IPS-18a (cell line): Measurements from ENCODE around the gene PTPRE.
"Not testable (repeated sequence)": the region's sequence is repeated elsewhere in the genome, so short reads cannot be mapped to it uniquely, and the experiment has no call there.

Source experiments
- H3K27ac ChIP-seq: one replicate; pipeline ENCODE4 v1.5.1; 2013; ENCODE audit warnings: low read length
- H3K27me3 ChIP-seq: one replicate; pipeline ENCODE4 v1.6.1; 2013; ENCODE audit warnings: mild to moderate bottlenecking, low read length; ENCODE audit not compliant: control insufficient read depth, insufficient read depth
- H3K36me3 ChIP-seq: one replicate; pipeline ENCODE4 v1.6.1; 2013; ENCODE audit warnings: low read depth, low read length; ENCODE audit not compliant: control insufficient read depth
- H3K4me1 ChIP-seq: one replicate; pipeline ENCODE4 v1.6.1; 2013; ENCODE audit warnings: low read depth, low read length; ENCODE audit not compliant: control insufficient read depth
- H3K4me3 ChIP-seq: one replicate; pipeline ENCODE4 v1.5.1; 2013; ENCODE audit warnings: low read length
- H3K9ac ChIP-seq: one replicate; pipeline ENCODE4 v1.6.1; 2013; ENCODE audit warnings: mild to moderate bottlenecking, low read length, moderate library complexity
- H3K9me3 ChIP-seq: one replicate; pipeline ENCODE4 v1.6.1; 2013; ENCODE audit warnings: low read depth, low read length; ENCODE audit not compliant: control insufficient read depth

PTPRE gene

DNA sequence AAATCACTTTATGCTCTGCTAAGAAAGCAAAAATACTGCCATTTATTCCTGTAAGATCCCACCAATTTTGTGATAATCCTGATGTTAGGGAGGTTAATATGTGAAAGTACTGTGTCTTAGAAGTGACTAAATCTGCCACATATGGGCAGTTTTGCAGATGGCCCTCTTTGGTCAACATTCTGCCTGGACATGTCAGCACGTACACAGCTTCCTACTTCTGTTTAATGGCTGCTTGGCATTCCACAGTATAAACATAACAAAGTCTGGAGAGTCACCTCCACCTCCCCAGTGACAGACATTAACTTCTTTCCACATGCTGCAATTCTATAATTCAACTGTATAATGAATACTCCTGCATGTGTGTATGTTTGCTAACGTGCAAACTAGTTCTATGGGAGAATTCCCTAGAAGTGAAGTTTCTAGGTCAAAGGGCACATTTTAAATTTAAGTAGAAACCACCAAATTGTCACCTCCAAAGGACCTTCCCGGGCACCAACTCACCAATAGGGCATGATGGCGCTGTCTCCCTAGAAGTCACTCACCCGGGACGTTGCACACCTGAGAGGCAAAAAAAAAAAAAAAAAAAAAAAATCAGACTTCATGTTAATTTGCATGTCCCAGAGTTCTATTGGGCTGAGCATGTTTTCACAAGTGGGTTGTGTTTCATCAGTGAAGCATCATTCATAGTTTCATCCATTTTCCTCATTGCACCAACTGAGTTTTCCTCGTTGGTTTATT lies 180.4 kb downstream of the PTPRE start:
- Histone ChIP-seq H3K4me3 (no peak overlapping the region), H3K9ac (no peak overlapping the region), H3K27ac (no peak overlapping the region), H3K36me3 (no peaks in the 10 kb centered on the region), H3K4me1 (peaks cover 19% of the 10 kb centered on the region), H3K27me3 (no peaks in the 10 kb centered on the region), H3K9me3 (no peaks in the 10 kb centered on the region)

DNA sequence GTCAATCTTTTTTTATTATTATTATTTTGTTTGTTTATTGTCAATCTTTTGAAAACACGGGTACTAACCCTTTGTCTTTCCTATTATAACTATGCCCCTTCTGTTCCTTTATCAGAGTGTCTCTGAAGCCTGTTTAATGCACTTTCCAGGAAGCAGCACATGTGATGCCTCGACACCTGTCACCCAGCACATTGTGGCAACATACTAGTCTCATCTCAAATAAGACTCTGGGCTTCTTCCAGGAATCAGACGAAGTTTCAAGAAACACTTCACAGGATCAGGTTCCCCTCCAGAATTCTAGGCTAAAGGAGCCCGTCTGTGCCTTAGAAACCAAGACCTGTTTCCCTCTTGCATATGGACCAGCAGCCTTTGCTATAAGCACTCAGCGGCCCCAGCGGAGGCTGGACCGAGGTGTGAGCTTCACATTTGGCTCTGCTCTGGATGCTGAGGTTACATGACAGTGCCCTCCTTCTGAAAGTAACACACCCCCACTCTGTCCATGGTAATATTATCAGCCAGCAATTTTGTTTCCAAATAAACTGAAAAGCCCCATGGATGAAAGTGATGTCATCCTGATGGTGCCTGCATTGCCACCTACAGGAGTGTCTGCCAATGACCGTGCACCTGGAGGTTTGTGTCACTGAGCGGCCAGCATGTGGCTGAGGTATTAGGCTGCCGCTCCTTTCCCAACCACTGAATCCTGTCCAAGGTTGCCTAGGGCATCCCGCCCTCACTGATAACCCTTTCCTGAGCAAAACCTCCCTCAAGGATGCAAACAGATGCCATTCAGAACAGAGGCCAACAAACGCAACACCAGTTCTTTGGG lies 181.2 kb downstream of the PTPRE start:
- Histone ChIP-seq H3K4me3 (no peak overlapping the region), H3K9ac (no peak overlapping the region), H3K27ac (no peak overlapping the region), H3K9me3 (no peaks in the 10 kb centered on the region), H3K27me3 (no peaks in the 10 kb centered on the region), H3K36me3 (no peaks in the 10 kb centered on the region), H3K4me1 (peaks cover 19% of the 10 kb centered on the region)

DNA sequence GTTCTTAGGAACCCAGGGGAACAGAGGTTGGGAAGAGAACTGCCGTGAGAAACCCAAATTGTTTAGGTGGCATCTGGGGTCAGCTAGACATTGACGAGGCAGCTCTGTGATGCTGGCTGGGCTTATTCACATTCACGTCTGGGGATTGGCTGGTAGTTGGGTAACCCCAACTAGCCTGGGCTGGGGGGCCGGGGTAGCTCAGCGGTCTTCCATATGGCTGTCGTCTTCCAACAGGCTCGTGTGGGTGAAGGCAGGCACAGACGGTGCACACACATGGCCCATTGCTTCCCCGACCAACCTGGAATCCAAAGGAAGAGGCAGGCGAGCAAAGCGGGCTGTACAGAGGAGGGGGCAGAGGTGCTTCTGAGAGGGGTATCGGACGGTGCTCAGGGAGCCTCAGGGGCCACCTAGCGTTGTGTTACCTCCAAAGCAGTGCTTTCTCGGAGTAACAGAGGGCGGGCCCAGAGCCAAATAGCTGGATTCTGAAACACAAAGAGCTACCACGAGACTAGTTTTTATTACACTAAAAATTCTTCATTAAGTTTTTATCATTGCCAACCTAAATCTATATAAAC lies 184.8 kb downstream of the PTPRE start:
- no peaks in the 10 kb centered on the region for H3K27me3 ChIP-seq
- no peak overlapping the region for H3K4me3 ChIP-seq
- H3K4me1 ChIP-seq, result no peaks in the 10 kb centered on the region
- H3K9me3 ChIP-seq, result no peaks in the 10 kb centered on the region
- no peaks in the 10 kb centered on the region for H3K36me3 ChIP-seq
- H3K27ac ChIP-seq, result no peak overlapping the region
- H3K9ac ChIP-seq, result no peak overlapping the region

DNA sequence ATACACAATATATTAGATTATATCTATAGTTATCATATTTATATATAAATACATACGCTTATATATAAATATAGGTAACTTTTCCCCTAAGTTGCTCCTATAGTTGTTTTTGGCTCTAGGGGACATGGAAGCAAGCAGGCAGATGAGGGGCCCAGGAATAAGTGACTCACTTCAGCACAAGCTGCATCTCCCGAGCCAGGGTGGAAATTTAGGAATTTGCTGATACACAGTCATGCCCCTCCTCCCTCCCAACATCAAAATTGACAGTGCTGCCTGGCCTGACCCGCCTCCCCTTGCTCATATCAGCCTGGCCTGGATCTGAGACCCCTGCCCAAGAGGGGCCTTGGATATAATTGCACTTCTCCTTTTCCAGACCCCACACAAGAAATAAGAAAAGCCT lies 185.6 kb downstream of the PTPRE start:
- no peak overlapping the region for H3K27ac ChIP-seq
- H3K36me3 ChIP-seq, result peaks cover 5% of the 10 kb centered on the region
- no peaks in the 10 kb centered on the region for H3K27me3 ChIP-seq
- no peaks in the 10 kb centered on the region for H3K4me1 ChIP-seq
- no peak overlapping the region for H3K9ac ChIP-seq
- no peak overlapping the region for H3K4me3 ChIP-seq
- no peaks in the 10 kb centered on the region for H3K9me3 ChIP-seq

DNA sequence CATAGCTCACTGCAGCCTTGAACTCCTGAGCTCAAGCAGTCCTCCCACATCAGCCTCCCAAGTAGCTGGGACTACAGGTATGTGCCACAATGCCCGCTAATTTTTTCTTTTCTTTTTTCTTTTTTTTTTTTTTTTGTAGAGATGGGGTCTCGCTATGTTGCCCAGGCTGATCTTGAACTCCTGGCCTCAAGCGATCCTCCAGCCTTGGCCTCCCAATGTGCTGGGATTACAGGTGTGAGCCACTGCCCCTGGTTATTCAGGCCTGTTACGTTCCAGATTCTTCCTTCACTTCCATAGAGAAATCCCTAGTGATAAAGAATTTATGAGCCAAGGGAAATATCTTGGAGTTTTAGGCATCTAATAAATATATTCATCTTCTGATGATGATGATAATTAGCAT lies 187.7 kb downstream of the PTPRE start:
- not testable (repeated sequence) for H3K4me3 ChIP-seq, H3K27ac ChIP-seq, H3K4me1 ChIP-seq, H3K9ac ChIP-seq, H3K9me3 ChIP-seq, H3K27me3 ChIP-seq
- peaks cover 26% of the 10 kb centered on the region for H3K36me3 ChIP-seq

DNA sequence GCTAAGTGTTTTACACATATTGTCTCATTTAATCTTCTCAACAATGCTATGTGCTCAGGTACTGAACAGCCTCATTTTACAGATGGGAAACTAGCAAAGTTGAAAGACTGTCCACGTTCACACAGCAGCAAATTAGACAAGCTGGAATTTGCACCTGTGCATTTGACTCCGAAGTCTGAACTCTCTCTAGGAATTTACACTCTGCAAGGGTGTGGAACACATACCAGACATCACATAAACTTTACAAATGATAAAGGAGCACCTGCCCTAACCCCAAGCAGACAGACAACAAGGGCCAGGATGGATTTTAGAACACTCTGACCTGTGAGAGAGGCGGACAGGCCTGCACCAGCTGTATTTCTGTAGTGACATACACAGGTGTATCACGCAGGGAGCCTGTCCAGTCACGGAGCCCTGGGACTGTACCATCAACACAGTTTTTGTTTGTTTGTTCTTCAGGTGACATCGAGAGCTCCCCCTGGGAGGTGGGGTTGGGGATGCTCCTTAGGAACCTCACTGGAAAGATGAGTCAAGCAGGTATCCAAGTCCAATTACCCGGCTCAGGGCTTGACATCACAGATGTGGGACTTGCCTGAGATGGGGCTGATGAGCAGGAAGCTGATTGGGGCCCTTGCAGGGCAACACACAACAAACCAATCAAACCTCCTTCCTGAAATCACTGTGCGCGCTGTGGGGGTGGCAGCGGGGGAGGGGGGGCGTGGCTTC lies 188.3 kb downstream of the PTPRE start:
- no peaks in the 10 kb centered on the region for H3K4me1 ChIP-seq
- no peak overlapping the region for H3K9ac ChIP-seq
- no peaks in the 10 kb centered on the region for H3K9me3 ChIP-seq
- H3K27me3 ChIP-seq, result no peaks in the 10 kb centered on the region
- peaks cover 32% of the 10 kb centered on the region for H3K36me3 ChIP-seq
- H3K4me3 ChIP-seq, result no peak overlapping the region
- H3K27ac ChIP-seq, result no peak overlapping the region

DNA sequence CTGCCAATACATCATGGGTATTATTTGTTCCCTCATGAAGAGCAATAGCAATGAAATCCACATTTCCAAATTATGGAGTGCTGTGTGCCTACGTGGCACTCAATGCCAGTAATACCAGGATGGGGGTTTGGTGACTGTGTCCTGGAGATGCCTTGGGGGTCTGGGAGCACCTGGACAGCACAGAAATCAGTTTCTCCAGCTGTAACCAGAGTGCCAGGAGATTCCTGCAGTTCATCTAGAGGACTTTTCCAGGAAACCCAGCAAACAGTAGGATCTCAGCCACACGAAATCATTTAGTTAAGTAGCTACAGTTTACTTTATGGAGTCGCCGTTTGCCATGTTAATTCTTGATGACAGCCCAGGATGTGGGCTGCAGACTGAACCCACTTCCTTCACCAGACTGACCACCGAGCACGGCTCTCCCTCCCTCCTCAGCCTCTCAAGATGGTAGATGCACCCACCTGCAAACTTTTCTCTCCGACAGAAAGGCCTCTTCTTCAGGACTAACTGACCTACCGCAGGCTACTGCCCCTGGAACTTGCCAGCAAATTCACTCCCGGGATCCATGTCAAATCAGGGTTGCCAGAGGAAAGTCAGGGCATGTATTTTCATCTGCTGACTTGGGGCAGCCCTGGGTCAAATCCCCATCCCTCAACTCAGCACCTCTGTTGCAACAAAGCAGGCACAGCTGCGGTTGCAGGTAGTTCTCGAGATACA lies 189.0 kb downstream of the PTPRE start:
- Histone ChIP-seq H3K9me3 (no peaks in the 10 kb centered on the region), H3K27me3 (no peaks in the 10 kb centered on the region), H3K9ac (no peak overlapping the region), H3K27ac (no peak overlapping the region), H3K36me3 (peaks cover 39% of the 10 kb centered on the region), H3K4me1 (no peaks in the 10 kb centered on the region), H3K4me3 (no peak overlapping the region)

DNA sequence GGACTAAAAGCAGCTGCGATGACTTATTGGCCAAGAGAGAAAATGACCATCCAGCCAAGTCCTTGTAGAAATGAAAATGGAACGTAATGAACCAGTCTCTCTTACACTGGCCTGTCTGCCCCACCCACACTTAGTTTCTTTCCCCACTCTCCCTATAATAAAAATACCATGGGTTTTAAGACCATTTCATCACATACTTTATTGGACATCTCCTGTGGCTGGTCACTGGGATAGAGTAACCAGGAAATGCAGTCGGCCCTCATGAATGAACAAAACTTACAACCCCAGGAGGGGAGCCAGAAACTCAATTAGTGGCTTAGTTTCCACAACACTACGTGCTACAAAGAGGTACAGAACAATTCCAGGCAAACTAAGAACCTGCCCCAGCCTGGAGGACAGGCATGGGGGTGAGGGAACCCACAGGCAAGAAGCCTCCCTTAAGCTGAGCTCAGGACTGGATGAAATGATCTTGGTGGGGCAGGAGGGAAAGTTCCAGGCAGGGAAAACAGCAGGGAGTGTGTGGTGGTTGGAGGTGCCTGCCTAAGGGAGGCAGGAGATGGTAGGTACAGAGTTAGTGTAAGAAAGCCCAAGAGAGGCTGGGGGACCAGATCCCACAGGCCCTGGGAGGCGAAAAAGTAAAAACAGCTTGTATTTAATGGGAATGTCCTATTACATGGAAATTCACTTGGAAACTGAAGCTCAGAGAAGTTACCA lies 189.7 kb downstream of the PTPRE start:
- Histone ChIP-seq H3K27me3 (no peaks in the 10 kb centered on the region), H3K4me3 (no peak overlapping the region), H3K9me3 (no peaks in the 10 kb centered on the region), H3K36me3 (peaks cover 46% of the 10 kb centered on the region), H3K9ac (no peak overlapping the region), H3K27ac (no peak overlapping the region), H3K4me1 (no peaks in the 10 kb centered on the region)

DNA sequence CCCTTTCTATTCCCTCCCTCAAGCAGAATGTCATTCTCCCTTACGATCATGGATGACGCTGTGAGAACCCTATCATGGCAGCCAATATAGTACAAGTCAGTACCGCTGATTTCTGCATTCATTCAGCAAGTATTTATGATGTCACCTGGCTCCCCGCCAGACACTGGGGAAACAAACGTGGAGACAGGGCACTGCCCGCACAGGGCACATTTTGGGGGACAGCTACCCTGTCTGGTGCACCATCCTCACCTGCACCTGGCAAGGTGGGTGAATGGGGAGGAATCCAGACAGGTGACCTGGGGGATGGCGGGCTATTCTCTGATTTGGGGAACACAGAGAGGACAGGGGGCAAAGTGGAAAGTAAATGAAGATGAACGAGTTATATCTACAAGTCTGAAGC lies 190.9 kb downstream of the PTPRE start:
- Histone ChIP-seq H3K36me3 (peaks cover 58% of the 10 kb centered on the region), H3K27me3 (no peaks in the 10 kb centered on the region), H3K9ac (no peak overlapping the region), H3K27ac (no peak overlapping the region), H3K9me3 (no peaks in the 10 kb centered on the region), H3K4me3 (no peak overlapping the region), H3K4me1 (no peaks in the 10 kb centered on the region)

DNA sequence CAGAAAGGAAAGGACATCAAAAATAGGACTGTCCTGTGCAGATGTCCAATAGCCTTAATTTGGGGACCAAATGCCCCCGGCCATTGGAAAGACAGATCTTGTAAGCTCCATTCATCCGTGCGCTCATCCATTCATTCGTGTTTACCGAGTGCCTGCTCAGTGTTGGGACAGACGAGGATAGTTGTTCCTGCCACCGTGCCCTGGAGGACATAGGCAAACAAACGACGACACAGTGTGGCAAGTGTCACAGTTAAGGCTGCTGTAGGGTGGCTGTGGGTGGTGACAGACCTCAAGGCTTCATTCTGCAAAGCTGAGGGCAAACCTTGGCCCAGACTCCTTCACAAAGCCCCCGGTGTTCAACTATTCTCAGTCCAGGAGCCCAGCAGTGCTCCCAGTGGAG lies 191.7 kb downstream of the PTPRE start:
- H3K4me1 ChIP-seq, result no peaks in the 10 kb centered on the region
- no peak overlapping the region for H3K27ac ChIP-seq
- H3K27me3 ChIP-seq, result no peaks in the 10 kb centered on the region
- peaks cover 66% of the 10 kb centered on the region for H3K36me3 ChIP-seq
- no peak overlapping the region for H3K4me3 ChIP-seq
- H3K9me3 ChIP-seq, result no peaks in the 10 kb centered on the region
- no peak overlapping the region for H3K9ac ChIP-seq
